ENCODE results near the gene BEST2. TPM values are rescaled to one million over a fixed set of nuclear protein-coding genes. Genes with fewer than 3 reads are reported as not detected.

The BEST2 gene
- not detected in 2 replicates for total RNA-seq

DNA sequence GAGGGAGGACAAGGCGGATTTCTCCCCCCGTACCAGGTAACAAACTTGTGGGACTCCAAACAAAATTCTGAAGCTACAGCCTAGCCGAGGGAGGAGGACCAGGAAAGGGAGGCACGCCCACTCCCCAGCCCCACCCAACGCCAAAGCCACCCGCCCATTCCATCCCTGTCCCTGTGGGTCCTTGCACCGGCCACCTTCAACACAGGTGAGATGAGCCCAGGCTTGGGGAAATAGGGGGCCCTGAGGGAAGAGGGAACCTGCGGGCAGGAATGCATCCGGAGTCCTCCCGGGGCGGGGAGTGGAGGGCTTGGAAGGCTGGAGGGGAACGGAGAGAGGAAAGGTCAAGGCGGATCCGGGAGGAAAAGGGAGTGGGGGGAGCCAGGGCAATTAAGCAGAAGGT, at the start of gene BEST2:
TSS of gene BEST2 (plus strand) at position 157 of the 400 bp plus-strand sequence. CDS start 802 bp downstream, outside the sequence.
- H3K4me3 ChIP-seq (ENCODE audit: low read depth, low read length), result no peak within 1 kb of the TSS
- TF ChIP-seq, protein P1, sequence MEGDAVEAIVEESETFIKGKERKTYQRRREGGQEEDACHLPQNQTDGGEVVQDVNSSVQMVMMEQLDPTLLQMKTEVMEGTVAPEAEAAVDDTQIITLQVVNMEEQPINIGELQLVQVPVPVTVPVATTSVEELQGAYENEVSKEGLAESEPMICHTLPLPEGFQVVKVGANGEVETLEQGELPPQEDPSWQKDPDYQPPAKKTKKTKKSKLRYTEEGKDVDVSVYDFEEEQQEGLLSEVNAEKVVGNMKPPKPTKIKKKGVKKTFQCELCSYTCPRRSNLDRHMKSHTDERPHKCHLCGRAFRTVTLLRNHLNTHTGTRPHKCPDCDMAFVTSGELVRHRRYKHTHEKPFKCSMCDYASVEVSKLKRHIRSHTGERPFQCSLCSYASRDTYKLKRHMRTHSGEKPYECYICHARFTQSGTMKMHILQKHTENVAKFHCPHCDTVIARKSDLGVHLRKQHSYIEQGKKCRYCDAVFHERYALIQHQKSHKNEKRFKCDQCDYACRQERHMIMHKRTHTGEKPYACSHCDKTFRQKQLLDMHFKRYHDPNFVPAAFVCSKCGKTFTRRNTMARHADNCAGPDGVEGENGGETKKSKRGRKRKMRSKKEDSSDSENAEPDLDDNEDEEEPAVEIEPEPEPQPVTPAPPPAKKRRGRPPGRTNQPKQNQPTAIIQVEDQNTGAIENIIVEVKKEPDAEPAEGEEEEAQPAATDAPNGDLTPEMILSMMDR (conservative IDR thresholded peaks at IDR 0.05; ENCODE audit: low read depth, low read length), result no peak
- DNase-seq (ENCODE audit: low read depth), result no peak

DNA sequence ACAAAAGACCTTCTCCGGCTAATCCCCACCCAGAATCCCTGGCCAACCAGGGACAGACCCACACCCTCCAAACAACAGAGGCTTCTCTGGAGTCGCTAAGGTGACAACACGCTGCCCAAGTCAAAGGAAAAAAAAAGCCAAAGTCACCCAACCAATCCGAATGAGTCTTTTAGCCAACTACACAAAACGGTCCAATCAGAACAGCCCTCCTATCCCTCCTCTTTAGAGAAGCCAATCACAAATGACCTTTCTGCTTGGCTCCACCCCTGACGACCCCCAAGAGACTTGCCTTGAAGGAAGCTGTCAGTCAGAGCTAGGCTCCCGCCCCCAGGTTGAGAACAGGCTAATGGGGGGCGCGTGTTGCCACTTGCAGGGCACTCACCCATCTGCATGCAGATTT, 48.5 kb upstream of the BEST2 start:
- TF ChIP-seq, protein P1 (conservative IDR thresholded peaks at IDR 0.05; ENCODE audit: low read depth, low read length), result no peak
- no peak overlapping the region for H3K4me3 ChIP-seq (ENCODE audit: low read depth, low read length)
- DNase-seq (ENCODE audit: low read depth), result no peak

DNA sequence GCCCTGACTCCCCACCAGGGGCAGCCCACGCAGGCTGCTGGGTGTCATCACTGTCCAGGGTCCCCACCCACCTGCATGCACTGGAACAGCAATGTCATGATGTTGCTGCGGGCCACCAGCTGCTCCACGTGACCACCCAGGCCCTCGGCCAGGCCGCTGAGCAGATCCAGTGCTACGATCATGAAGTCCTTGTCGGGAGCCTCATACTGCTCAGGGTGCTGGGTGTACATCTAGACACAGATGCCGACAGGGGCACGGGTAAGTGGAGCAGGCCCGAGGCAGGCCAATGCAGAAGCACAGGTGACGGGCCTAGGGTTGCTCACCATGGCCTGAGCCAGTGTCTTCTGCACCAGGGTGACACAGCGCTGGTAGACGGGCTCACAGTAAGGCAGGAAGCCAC, 46.4 kb upstream of the BEST2 start:
- DNase-seq (ENCODE audit: low read depth), result no peak
- TF ChIP-seq, protein P1 (conservative IDR thresholded peaks at IDR 0.05; ENCODE audit: low read depth, low read length), result no peak
- no peak overlapping the region for H3K4me3 ChIP-seq (ENCODE audit: low read depth, low read length)

DNA sequence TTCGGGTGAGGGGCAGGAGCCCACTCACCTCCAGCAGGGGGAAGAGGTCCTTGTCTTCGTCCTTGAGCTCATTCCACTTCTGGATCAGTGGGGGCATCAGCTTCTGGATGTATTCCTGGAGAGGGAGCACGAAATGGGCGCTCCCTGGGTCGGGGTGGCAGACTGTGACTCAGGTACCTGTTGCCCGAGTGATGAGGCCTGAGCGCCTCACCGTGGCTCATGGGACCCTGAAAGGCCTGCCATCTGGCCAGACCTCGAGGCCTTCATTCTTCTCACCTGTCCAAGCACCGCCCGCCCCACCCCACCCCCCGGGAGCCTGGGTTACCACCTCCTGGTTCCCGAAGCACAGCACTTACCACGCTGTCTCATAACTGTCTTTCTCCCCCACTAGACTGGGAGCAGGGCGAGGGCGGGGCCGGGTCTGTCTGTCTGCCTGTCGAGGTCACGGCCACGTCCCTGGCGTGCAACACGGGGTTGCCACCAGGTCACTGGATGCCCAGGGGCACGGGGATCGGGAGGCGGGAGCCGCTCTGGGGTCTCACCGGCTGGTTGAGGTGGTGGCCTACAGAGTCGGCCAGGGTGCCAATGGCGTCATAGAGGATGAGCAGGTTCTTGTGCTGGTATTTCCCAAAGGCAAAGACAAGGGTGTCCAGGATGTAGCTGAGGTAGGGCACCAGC, 45.8 kb upstream of the BEST2 start:
- H3K4me3 ChIP-seq (ENCODE audit: low read depth, low read length), result no peak overlapping the region
- no peak for DNase-seq (ENCODE audit: low read depth)
- TF ChIP-seq, protein P1 (conservative IDR thresholded peaks at IDR 0.05; ENCODE audit: low read depth, low read length), result no peak

DNA sequence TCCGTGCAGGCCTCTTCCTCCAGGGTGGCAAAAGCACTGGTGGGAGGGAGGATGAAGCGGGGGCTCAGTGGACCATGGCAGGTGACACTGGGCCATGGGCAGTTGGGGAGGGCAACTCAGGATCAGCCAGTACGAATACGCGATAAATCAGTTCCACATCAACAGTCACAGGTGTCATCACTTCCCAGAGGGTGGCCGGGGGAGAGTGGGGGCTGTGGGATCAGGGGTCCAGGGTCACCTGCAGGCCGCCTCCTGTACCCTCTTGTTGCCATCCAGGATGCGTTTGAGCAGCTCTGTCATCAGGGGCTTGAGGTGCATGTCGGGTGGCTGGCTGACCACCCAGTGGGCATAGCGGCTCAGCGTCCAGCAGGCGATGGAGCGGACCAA, 45.3 kb upstream of the BEST2 start:
- TF ChIP-seq, protein P1 (conservative IDR thresholded peaks at IDR 0.05; ENCODE audit: low read depth, low read length), result no peak
- H3K4me3 ChIP-seq (ENCODE audit: low read depth, low read length), result no peak overlapping the region
- no peak for DNase-seq (ENCODE audit: low read depth)

DNA sequence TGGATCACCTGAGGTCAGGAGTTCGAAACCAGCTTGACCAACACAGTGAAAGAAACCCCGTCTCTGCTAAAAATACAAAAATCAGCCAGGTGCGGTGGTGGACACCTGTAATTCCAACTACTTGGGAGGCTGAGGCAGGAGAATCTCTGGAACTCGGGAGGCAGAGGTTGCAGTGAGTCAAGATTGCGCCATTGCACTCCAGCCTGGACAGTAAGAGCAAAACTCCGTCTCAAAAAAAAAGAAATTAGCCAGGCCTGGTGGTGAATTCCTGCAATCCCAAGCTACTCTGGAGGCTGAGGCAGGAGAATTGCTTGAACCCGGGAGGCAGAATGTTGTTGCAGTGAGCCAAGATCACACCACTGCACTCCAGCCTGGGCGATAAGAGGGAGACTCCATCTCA, 43.0 kb upstream of the BEST2 start:
- TF ChIP-seq, protein P1 (conservative IDR thresholded peaks at IDR 0.05; ENCODE audit: low read depth, low read length), result no peak
- no peak overlapping the region for H3K4me3 ChIP-seq (ENCODE audit: low read depth, low read length)

DNA sequence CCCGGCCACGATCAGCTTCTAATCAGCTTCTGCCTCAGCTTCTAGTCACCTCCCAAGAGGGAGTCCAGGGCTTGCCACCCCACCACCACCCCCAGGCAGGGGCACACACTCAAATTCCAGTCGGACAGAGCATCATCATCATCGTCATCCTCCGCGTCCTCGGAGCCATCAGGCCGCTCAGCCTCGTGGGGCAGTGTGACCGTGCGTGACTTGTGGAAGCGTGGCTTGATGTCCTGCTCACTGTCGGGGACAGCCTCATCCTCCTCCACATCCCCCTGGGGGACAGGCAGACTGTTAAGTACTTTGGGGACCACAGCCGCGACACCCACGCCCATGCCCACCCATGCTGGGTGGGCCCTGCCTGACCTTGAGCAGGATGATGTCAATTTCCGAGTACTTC, 40.4 kb upstream of the BEST2 start:
- TF ChIP-seq, protein P1 (conservative IDR thresholded peaks at IDR 0.05; ENCODE audit: low read depth, low read length), result no peak
- no peak for DNase-seq (ENCODE audit: low read depth)
- H3K4me3 ChIP-seq (ENCODE audit: low read depth, low read length), result no peak overlapping the region

More for the DNA sequence above, 43.0 kb upstream of the BEST2 start:
- DNase-seq (ENCODE audit: low read depth), result no peak

All from epithelial cell of proximal tubule (primary cell).